SK-N-MC (cell line): ENCODE data around the gene JSRP1.

Experiments used
- DNase-seq: peaks from one replicate; pipeline ENCODE4 v3.0.0-alpha.2; 2011; ENCODE audit warnings: low read depth, low spot score
- H3K27ac ChIP-seq: fragments of 200-600 bp; sonication (generic); 2 replicates; pipeline ENCODE4 v1.5.1; 2016; ENCODE audit warnings: mixed run types
- H3K36me3 ChIP-seq: fragments of 200-600 bp; sonication (generic); 2 replicates; pipeline ENCODE4 v1.6.1; 2017; ENCODE audit warnings: antibody characterized with exemption, low read length, mixed read lengths; ENCODE audit not compliant: insufficient read depth
- H3K4me3 ChIP-seq: fragments of 200-600 bp; sonication (generic); 2 replicates; pipeline ENCODE4 v1.5.1; 2016
- H3K9ac ChIP-seq: fragments of 200-600 bp; sonication (generic); 2 replicates; pipeline ENCODE4 v1.8.0; 2017; ENCODE audit warnings: mixed run types, mixed read lengths; ENCODE audit not compliant: insufficient read length
- H3K9me3 ChIP-seq: fragments of 200-600 bp; sonication (generic); 2 replicates; pipeline ENCODE4 v1.6.1; 2017; ENCODE audit warnings: low read depth, mild to moderate bottlenecking, antibody characterized with exemption, low read length, moderate library complexity, mixed read lengths
- EZH2 ChIP-seq: fragments of 200-600 bp; sonication (generic); IDR thresholded peaks from one replicate; pipeline ENCODE4 v1.6.1; 2017; ENCODE audit warnings: antibody characterized with exemption
- FOXP2 ChIP-seq: optimal IDR thresholded peaks from 2 replicates; pipeline ENCODE3; 2011; ENCODE audit warnings: mild to moderate bottlenecking, moderate library complexity; ENCODE audit not compliant: insufficient read depth; ENCODE audit errors: extremely low read length, control extremely low read depth
- POLR2AphosphoS5 ChIP-seq: IDR thresholded peaks from 2 replicates; pipeline ENCODE4 v1.6.1; 2012; ENCODE audit warnings: mild to moderate bottlenecking, low read depth, low read length, borderline replicate concordance

JSRP1 gene

GRCh38 chr19:2237051-2237868, 19.0 kb downstream of the JSRP1 start:
- TF ChIP-seq POLR2AphosphoS5 (no peak), EZH2 (no peak), FOXP2 (no peak)
- no peak for DNase-seq
- Histone ChIP-seq H3K9me3 (no peaks in the 10 kb centered on the region), H3K9ac (peak overlapping the region; percentile 95), H3K27ac (peak overlapping the region; percentile 88), H3K4me3 (peak overlapping the region; percentile 91), H3K36me3 (peaks cover 29% of the 10 kb centered on the region)

- Histone ChIP-seq H3K36me3 (peaks cover 29% of the 10 kb centered on the region), H3K4me3 (peak within 1 kb of the TSS; percentile 91), H3K9ac (peak within 1 kb of the TSS; percentile 95), H3K27ac (peak within 1 kb of the TSS; percentile 88), H3K9me3 (no peaks in the 10 kb centered on the region)
- DNase-seq = peak; percentile 86
- TF ChIP-seq POLR2AphosphoS5 (peak; percentile 89), EZH2 (no peak), FOXP2 (peak; percentile 44)
Measured at GRCh38 chr19:2236314-2237050, 19.7 kb downstream of the JSRP1 start, which contains the start of the genes PLEKHJ1 and SF3A2. PLEKHJ1 (minus strand) TSS chr19:2236329; CDS start chr19:2236248, 81 bp downstream. SF3A2 (plus strand) TSS chr19:2236824; CDS start chr19:2243419, 6,595 bp downstream.

GRCh38 chr19:2236064-2236313, 20.2 kb downstream of the JSRP1 start:
- peak overlapping the region; percentile 94 for H3K9ac ChIP-seq
- no peaks in the 10 kb centered on the region for H3K9me3 ChIP-seq
- TF ChIP-seq POLR2AphosphoS5 (peak; percentile 58), EZH2 (no peak), FOXP2 (no peak)
- peak overlapping the region; percentile 50; the same call in 1 of the 2 replicates for H3K27ac ChIP-seq
- peak overlapping the region; percentile 91 for H3K4me3 ChIP-seq
- H3K36me3 ChIP-seq = peaks cover 29% of the 10 kb centered on the region
- DNase-seq = no peak

- H3K9me3 ChIP-seq = no peaks in the 10 kb centered on the region
- peak overlapping the region; percentile 91 for H3K4me3 ChIP-seq
- peak overlapping the region; percentile 94 for H3K9ac ChIP-seq
- TF ChIP-seq POLR2AphosphoS5 (no peak), EZH2 (no peak), FOXP2 (no peak)
- peaks cover 25% of the 10 kb centered on the region for H3K36me3 ChIP-seq
- peak overlapping the region; percentile 50; the same call in 1 of the 2 replicates for H3K27ac ChIP-seq
- no peak for DNase-seq
Measured at GRCh38 chr19:2235381-2236063, 20.7 kb downstream of the JSRP1 start.

- TF ChIP-seq EZH2 (no peak), FOXP2 (no peak), POLR2AphosphoS5 (no peak)
- Histone ChIP-seq H3K9ac (peak overlapping the region; percentile 94), H3K4me3 (peak overlapping the region; percentile 91), H3K36me3 (peaks cover 26% of the 10 kb centered on the region), H3K9me3 (no peaks in the 10 kb centered on the region), H3K27ac (no peak overlapping the region)
- DNase-seq = no peak
Measured at GRCh38 chr19:2234996-2235380, 21.2 kb downstream of the JSRP1 start.

GRCh38 chr19:2233601-2234280, 22.5 kb downstream of the JSRP1 start:
- H3K27ac ChIP-seq = no peak overlapping the region
- no peaks in the 10 kb centered on the region for H3K9me3 ChIP-seq
- H3K9ac ChIP-seq = no peak overlapping the region
- no peak overlapping the region for H3K4me3 ChIP-seq
- TF ChIP-seq FOXP2 = no peak
- no peak; the same call in 1 of the 2 replicates for TF ChIP-seq POLR2AphosphoS5
- TF ChIP-seq EZH2 = no peak
- DNase-seq = no peak
- H3K36me3 ChIP-seq = peaks cover 29% of the 10 kb centered on the region

GRCh38 chr19:2232286-2233151, 23.7 kb downstream of the JSRP1 start:
- no peaks in the 10 kb centered on the region for H3K9me3 ChIP-seq
- no peak for DNase-seq
- H3K27ac ChIP-seq = no peak overlapping the region
- H3K4me3 ChIP-seq = no peak overlapping the region
- H3K9ac ChIP-seq = no peak overlapping the region
- no peak for TF ChIP-seq EZH2
- no peak for TF ChIP-seq FOXP2
- TF ChIP-seq POLR2AphosphoS5 = peak; percentile 22
- peaks cover 18% of the 10 kb centered on the region; the same call in 1 of the 2 replicates for H3K36me3 ChIP-seq
